Measurements from ENCODE around the gene SEPTIN7. TPM values are rescaled to one million over a fixed set of nuclear protein-coding genes. Genes with fewer than 3 reads are reported as not detected.

Gene SEPTIN7
- 100 to 1,000 TPM; 184 to 241 (median 214) TPM for total RNA-seq
- 100 to 1,000 TPM; 186 to 243 (median 224) TPM for polyA plus RNA-seq
- long read RNA-seq, donor 1, full-length matches to known transcripts: 33 of 104 reads
- long read RNA-seq, donor 1, partial matches to known transcripts: 66 of 104 reads
- long read RNA-seq, donor 1, other reads (novel, unspliced or antisense): 5 of 104 reads
- long read RNA-seq, donor 2, full-length matches to known transcripts: 7 of 63 reads
- long read RNA-seq, donor 2, partial matches to known transcripts: 56 of 63 reads
- long read RNA-seq, donor 2, other reads (novel, unspliced or antisense): 0 of 63 reads

GRCh38 chr7:35800718-35801391 is at the start of gene SEPTIN7:
Gene SEPTIN7, plus strand, starts transcription at chr7:35801057. Its CDS starts 153 bp downstream, at chr7:35801210.
- peak; percentile 95 to 98 (median 96) for TF ChIP-seq POLR2AphosphoS5 (IDR thresholded peaks at IDR 0.05)
- TF ChIP-seq POLR2A (IDR thresholded peaks at IDR 0.05): peak; percentile 55 to 75 (median 64)
- TF ChIP-seq CTCF (IDR thresholded peaks at IDR 0.05 in 8 of 11, conservative IDR thresholded peaks at IDR 0.05 in 3 of 11): peak in 5 of 11 experiments; percentile 9 to 44 (median 32)
- Histone ChIP-seq H3K27ac (peak within 1 kb of the TSS; percentile 98 to 100 (median 99)), H3K27me3 (replicated peaks in 1 of 7) (no peaks in the 10 kb centered on the region), H3K9me3 (no peaks in the 10 kb centered on the region), H3K4me1 (peaks cover 31 to 63% (median 49%) of the 10 kb centered on the region in 6 donors), H3K36me3 (no peaks in the 10 kb centered on the region), H3K4me3 (peak within 1 kb of the TSS; percentile 64 to 91 (median 79))
- 0 to 1% (median 0%) methylated on average over 52 to 62 of the region's 62 CpGs for WGBS, 5 donors
- peak; percentile 100 for DNase-seq
- intact Hi-C loops (cut with DNase I; ENCODE audit: low total_unique reads): loop anchor here (10.0 kb wide), 1 partner anchor 86 kb away; no protein-coding TSS in a partner anchor

GRCh38 chr7:35752742-35753141 is 48.1 kb upstream of the SEPTIN7 start:
- Histone ChIP-seq H3K4me1 (no peaks in the 10 kb centered on the region), H3K4me3 (no peak overlapping the region), H3K9me3 (no peaks in the 10 kb centered on the region), H3K27ac (no peak overlapping the region), H3K36me3 (no peaks in the 10 kb centered on the region), H3K27me3 (replicated peaks in 1 of 7) (no peaks in the 10 kb centered on the region)
- TF ChIP-seq POLR2A (IDR thresholded peaks at IDR 0.05) (no peak), POLR2AphosphoS5 (IDR thresholded peaks at IDR 0.05) (no peak), CTCF (IDR thresholded peaks at IDR 0.05 in 8 of 11, conservative IDR thresholded peaks at IDR 0.05 in 3 of 11) (no peak)
- intact Hi-C loops (cut with DNase I; ENCODE audit: low total_unique reads): no loop called here
- 79 to 97% (median 83%) methylated on average over 2 of the region's 2 CpGs for WGBS, 5 donors
- no peak for DNase-seq

GRCh38 chr7:35753761-35754603 is 46.9 kb upstream of the SEPTIN7 start:
- intact Hi-C loops (cut with DNase I; ENCODE audit: low total_unique reads): no loop called here
- Histone ChIP-seq H3K4me3 (no peak overlapping the region), H3K4me1 (peaks cover 0 to 9% (median 4%) of the 10 kb centered on the region in 6 donors), H3K36me3 (no peaks in the 10 kb centered on the region), H3K9me3 (no peaks in the 10 kb centered on the region), H3K27ac (peak overlapping the region in 6 of 8 donors; percentile 12 to 57 (median 40)), H3K27me3 (replicated peaks in 1 of 7) (no peaks in the 10 kb centered on the region)
- TF ChIP-seq POLR2A (IDR thresholded peaks at IDR 0.05) (no peak), CTCF (IDR thresholded peaks at IDR 0.05 in 8 of 11, conservative IDR thresholded peaks at IDR 0.05 in 3 of 11) (no peak), POLR2AphosphoS5 (IDR thresholded peaks at IDR 0.05) (no peak)
- no peak for DNase-seq
- 70 to 83% (median 75%) methylated on average over 7 of the region's 7 CpGs for WGBS, 5 donors

All from spleen (tissue), 13 donors.